GM19324 (cell line): Measurements from ENCODE around the gene HPN.

Experiments used
- ATAC-seq: cut with Tn5 transposase; IDR thresholded peaks from one replicate; pipeline ENCODE4 v1.9.1; 2021; ENCODE audit warnings: mild to moderate bottlenecking, moderate library complexity; ENCODE audit not compliant: unreplicated experiment, low FRiP score

Gene HPN

GRCh38 chr19:35059006-35059798 lies 17.7 kb downstream of the HPN start:
- no peak for ATAC-seq

GRCh38 chr19:35059799-35060091 lies 18.2 kb downstream of the HPN start:
- ATAC-seq: no peak

GRCh38 chr19:35060160-35060855 lies 18.8 kb downstream of the HPN start:
- no peak for ATAC-seq

- no peak for ATAC-seq
Observed at GRCh38 chr19:35061583-35062373, 20.3 kb downstream of the HPN start.

GRCh38 chr19:35062942-35063341 lies 21.4 kb downstream of the HPN start:
- no peak for ATAC-seq

GRCh38 chr19:35063940-35064818 lies 22.7 kb downstream of the HPN start:
- no peak for ATAC-seq

GRCh38 chr19:35065574-35065973 lies 24.1 kb downstream of the HPN start:
- ATAC-seq: no peak

GRCh38 chr19:35066121-35066520 lies 24.6 kb downstream of the HPN start:
- ATAC-seq: no peak

- no peak for ATAC-seq
Observed at GRCh38 chr19:35066691-35067563, 25.4 kb downstream of the HPN start.

- ATAC-seq: no peak
Observed at GRCh38 chr19:35068941-35069634, 27.6 kb downstream of the HPN start.

- no peak for ATAC-seq
Observed at GRCh38 chr19:35069696-35070095, 28.2 kb downstream of the HPN start.

GRCh38 chr19:35070471-35070870 lies 28.9 kb downstream of the HPN start:
- ATAC-seq: no peak

GRCh38 chr19:35073516-35073915 lies 32.0 kb downstream of the HPN start:
- no peak for ATAC-seq

GRCh38 chr19:35073941-35074340 lies 32.4 kb downstream of the HPN start:
- no peak for ATAC-seq

- ATAC-seq: no peak
Observed at GRCh38 chr19:35074426-35075201, 33.1 kb downstream of the HPN start.

GRCh38 chr19:35075202-35076025 lies 33.9 kb downstream of the HPN start:
- ATAC-seq: no peak

GRCh38 chr19:35076026-35076370 lies 34.5 kb downstream of the HPN start:
- no peak for ATAC-seq
